SU-DHL-6 (cell line): ENCODE results near the gene LITAFD.

ENCODE experiments used
- H2AFZ ChIP-seq: fragments of 200-600 bp; sonication (generic); 2 replicates; pipeline ENCODE4 v1.6.1; 2014; ENCODE audit warnings: low read depth, mild to moderate bottlenecking, moderate library complexity, mixed read lengths, antibody characterized with exemption, low read length; ENCODE audit not compliant: severe bottlenecking
- H3F3A ChIP-seq: fragments of 200-600 bp; shearing (Covaris generic); 2 replicates; pipeline ENCODE4 v1.6.0; 2016; ENCODE audit warnings: antibody characterized with exemption, mild to moderate bottlenecking; ENCODE audit not compliant: insufficient read depth
- H3K27ac ChIP-seq: fragments of 200-600 bp; sonication (generic); 2 replicates; pipeline ENCODE4 v1.5.1; 2016; ENCODE audit warnings: low read depth, mild to moderate bottlenecking, low read length, moderate library complexity, mixed read lengths
- H3K27me3 ChIP-seq: fragments of 200-600 bp; sonication (generic), shearing (Covaris generic); 2 replicates; pipeline ENCODE4 v1.6.0; 2014; ENCODE audit warnings: mild to moderate bottlenecking, low read length
- H3K36me3 ChIP-seq: fragments of 200-600 bp; sonication (generic); 2 replicates; pipeline ENCODE4 v1.6.1; 2014; ENCODE audit warnings: mild to moderate bottlenecking, low read length, mixed read lengths
- H3K4me2 ChIP-seq: fragments of 300-600, 200-600 bp; shearing (Covaris generic), sonication (generic); 2 replicates; pipeline ENCODE4 v1.6.0; 2014; ENCODE audit warnings: low read length, low read depth, mild to moderate bottlenecking; ENCODE audit not compliant: poor library complexity, severe bottlenecking
- H3K4me3 ChIP-seq: fragments of 200-600 bp; sonication (generic); 2 replicates; pipeline ENCODE4 v1.5.1; 2014; ENCODE audit warnings: antibody characterized with exemption, low read length, mild to moderate bottlenecking, mixed read lengths; ENCODE audit not compliant: insufficient read depth, poor library complexity, severe bottlenecking
- H3K79me2 ChIP-seq: fragments of 200-600 bp; sonication (generic); 2 replicates; pipeline ENCODE4 v1.6.1; 2014; ENCODE audit warnings: mild to moderate bottlenecking, low read length, moderate library complexity; ENCODE audit not compliant: insufficient read depth
- H3K9ac ChIP-seq: fragments of 200-600 bp; sonication (generic); 2 replicates; pipeline ENCODE4 v1.7.0; 2014; ENCODE audit warnings: mild to moderate bottlenecking, low read length
- H3K9me2 ChIP-seq: fragments of 200-600 bp; sonication (generic); replicated peaks from 2 replicates; pipeline ENCODE4 v1.6.1; 2014; ENCODE audit warnings: low read length; ENCODE audit not compliant: insufficient read depth
- H3K9me3 ChIP-seq: fragments of 200-600 bp; sonication (generic); 2 replicates; pipeline ENCODE4 v1.6.1; 2014; ENCODE audit warnings: low read length, mixed read lengths; ENCODE audit not compliant: insufficient read depth
- H4K20me1 ChIP-seq: fragments of 200-600 bp; sonication (generic); 2 replicates; pipeline ENCODE4 v1.6.1; 2014; ENCODE audit warnings: low read depth, mild to moderate bottlenecking, antibody characterized with exemption, low read length, moderate library complexity, mixed read lengths
- EZH2phosphoT487 ChIP-seq: fragments of 200-600 bp; sonication (generic), shearing (Covaris generic); conservative IDR thresholded peaks from 2 replicates; pipeline ENCODE4 v1.6.1; 2018; ENCODE audit warnings: mild to moderate bottlenecking, antibody characterized with exemption, low read length, moderate library complexity, mixed read lengths
- TF ChIP-seq, protein P1 (sequence below): fragments of 200-600 bp; sonication (generic); IDR thresholded peaks from one replicate; pipeline ENCODE4 v1.5.1; 2017; ENCODE audit warnings: antibody characterized with exemption, mild to moderate bottlenecking, low read length, moderate library complexity; ENCODE audit not compliant: insufficient read depth, poor library complexity, severe bottlenecking

The LITAFD gene

GRCh38 chr16:8845699-8846298, 36.4 kb upstream of the LITAFD start:
- H3F3A ChIP-seq = no peaks in the 10 kb centered on the region
- H3K9me3 ChIP-seq = no peaks in the 10 kb centered on the region
- H3K79me2 ChIP-seq = peaks cover 15% of the 10 kb centered on the region
- no peak overlapping the region for H3K9ac ChIP-seq
- H4K20me1 ChIP-seq = no peaks in the 10 kb centered on the region; the same call in 1 of the 2 replicates
- no peak overlapping the region for H3K4me2 ChIP-seq
- no peak overlapping the region for H2AFZ ChIP-seq
- no peak overlapping the region for H3K27ac ChIP-seq
- no peak overlapping the region for H3K4me3 ChIP-seq
- H3K27me3 ChIP-seq = no peaks in the 10 kb centered on the region
- no peak for TF ChIP-seq EZH2phosphoT487
- TF ChIP-seq, protein P1, sequence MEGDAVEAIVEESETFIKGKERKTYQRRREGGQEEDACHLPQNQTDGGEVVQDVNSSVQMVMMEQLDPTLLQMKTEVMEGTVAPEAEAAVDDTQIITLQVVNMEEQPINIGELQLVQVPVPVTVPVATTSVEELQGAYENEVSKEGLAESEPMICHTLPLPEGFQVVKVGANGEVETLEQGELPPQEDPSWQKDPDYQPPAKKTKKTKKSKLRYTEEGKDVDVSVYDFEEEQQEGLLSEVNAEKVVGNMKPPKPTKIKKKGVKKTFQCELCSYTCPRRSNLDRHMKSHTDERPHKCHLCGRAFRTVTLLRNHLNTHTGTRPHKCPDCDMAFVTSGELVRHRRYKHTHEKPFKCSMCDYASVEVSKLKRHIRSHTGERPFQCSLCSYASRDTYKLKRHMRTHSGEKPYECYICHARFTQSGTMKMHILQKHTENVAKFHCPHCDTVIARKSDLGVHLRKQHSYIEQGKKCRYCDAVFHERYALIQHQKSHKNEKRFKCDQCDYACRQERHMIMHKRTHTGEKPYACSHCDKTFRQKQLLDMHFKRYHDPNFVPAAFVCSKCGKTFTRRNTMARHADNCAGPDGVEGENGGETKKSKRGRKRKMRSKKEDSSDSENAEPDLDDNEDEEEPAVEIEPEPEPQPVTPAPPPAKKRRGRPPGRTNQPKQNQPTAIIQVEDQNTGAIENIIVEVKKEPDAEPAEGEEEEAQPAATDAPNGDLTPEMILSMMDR = no peak
- no peaks in the 10 kb centered on the region; the same call in 1 of the 2 replicates for H3K36me3 ChIP-seq
- no peaks in the 10 kb centered on the region for H3K9me2 ChIP-seq

DNA sequence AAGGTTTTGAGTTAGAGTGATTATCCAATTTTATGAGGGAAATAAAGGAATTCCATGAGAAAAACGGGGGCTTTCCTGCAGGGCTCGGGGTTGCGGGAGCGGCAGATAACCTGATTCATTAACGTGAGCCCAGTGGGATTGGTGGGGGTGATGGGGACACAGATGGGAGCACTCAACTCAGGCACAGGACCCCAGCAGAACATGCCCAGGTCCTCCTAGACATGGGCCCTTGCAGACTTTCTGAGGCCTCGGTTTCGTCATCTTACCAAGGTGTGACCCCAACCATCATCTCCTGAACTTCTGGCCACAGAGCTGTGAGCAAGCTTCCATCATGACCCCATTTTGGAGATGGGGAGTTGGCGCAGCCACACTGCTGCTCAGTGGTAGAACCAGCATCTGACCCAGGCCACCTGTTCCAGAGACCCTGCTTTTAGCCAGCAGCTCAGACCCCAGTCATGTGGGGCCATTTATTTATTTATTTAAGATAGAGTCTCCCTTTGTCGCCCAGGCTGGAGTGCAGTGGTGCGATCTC, 35.7 kb upstream of the LITAFD start:
- H3K4me3 ChIP-seq = no peak overlapping the region
- peaks cover 15% of the 10 kb centered on the region for H3K79me2 ChIP-seq
- no peaks in the 10 kb centered on the region for H3K9me3 ChIP-seq
- no peaks in the 10 kb centered on the region for H3K9me2 ChIP-seq
- no peaks in the 10 kb centered on the region; the same call in 1 of the 2 replicates for H3K36me3 ChIP-seq
- no peaks in the 10 kb centered on the region for H3K27me3 ChIP-seq
- TF ChIP-seq, protein P1 = no peak
- no peak for TF ChIP-seq EZH2phosphoT487
- H3K4me2 ChIP-seq = no peak overlapping the region
- H3F3A ChIP-seq = no peaks in the 10 kb centered on the region
- no peak overlapping the region for H3K27ac ChIP-seq
- H2AFZ ChIP-seq = no peak overlapping the region
- no peak overlapping the region for H3K9ac ChIP-seq
- H4K20me1 ChIP-seq = no peaks in the 10 kb centered on the region; the same call in 1 of the 2 replicates

- H3K9me2 ChIP-seq = no peaks in the 10 kb centered on the region
- TF ChIP-seq, protein P1 = no peak
- TF ChIP-seq EZH2phosphoT487 = no peak
- H3K9me3 ChIP-seq = no peaks in the 10 kb centered on the region
- no peak overlapping the region for H3K27ac ChIP-seq
- no peak overlapping the region for H3K4me2 ChIP-seq
- H4K20me1 ChIP-seq = no peaks in the 10 kb centered on the region; the same call in 1 of the 2 replicates
- no peak overlapping the region for H2AFZ ChIP-seq
- no peaks in the 10 kb centered on the region for H3F3A ChIP-seq
- H3K79me2 ChIP-seq = peaks cover 15% of the 10 kb centered on the region
- no peaks in the 10 kb centered on the region; the same call in 1 of the 2 replicates for H3K36me3 ChIP-seq
- no peaks in the 10 kb centered on the region for H3K27me3 ChIP-seq
- H3K4me3 ChIP-seq = no peak overlapping the region
- no peak overlapping the region for H3K9ac ChIP-seq
These were observed 35.0 kb upstream of the LITAFD start for GRCh38 chr16:8847145-8847544.
